GM18870 (cell line): Measurements from ENCODE around the gene PGRMC1.
"Not testable (repeated sequence)": the region's sequence is repeated elsewhere in the genome, so short reads cannot be mapped to it uniquely, and the experiment has no call there.

Source experiments
- ATAC-seq: cut with Tn5 transposase; IDR thresholded peaks from one replicate; pipeline ENCODE4 v1.9.1; 2021; ENCODE audit warnings: moderate library complexity; ENCODE audit not compliant: unreplicated experiment

Gene PGRMC1

DNA sequence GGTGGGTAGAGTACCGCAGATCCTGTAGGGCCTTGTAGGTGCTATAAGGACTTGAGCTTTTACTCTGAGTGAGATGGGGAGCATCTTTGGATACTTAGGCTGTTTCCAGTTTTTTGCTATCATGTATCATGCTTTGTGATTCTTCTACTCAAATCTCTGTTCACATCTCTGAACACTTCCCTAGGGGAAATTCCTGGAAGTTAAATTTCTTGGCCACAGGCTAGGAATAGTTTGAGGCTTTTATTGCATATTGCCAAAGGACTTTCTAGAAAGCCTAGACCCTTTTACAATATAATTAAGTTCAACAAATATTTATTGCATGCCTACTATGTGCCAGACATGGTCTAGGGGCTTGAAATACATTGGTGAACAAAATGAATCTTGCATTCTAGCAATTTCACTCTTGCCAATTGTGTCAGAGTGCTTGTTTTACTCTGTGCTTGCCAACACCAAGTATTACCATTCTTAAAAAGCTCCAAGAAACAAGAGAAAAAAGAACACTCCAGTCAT, 4.1 kb upstream of the PGRMC1 start:
- ATAC-seq: no peak

DNA sequence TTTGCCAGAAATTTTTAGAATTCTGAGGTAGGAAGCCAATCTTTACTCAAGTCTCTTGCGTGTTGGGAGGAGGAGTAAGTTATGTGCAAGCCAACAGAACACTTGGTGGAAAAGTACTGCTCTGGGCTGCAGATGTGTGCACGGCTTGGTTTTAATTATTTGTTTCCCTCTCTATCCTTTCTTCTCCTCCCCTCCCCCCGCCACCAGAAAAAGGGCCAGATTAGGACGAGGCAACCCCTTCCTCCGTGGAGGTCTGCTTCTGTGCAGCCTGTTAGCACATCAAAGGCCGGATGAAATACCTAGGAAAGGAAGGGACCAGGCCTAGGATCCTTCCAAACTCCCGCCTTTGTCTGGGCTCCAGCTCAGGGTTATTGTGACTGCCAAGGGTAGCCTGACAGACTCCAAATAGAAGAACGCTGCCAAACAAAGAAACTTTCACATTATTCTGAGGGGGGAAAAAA, 1.0 kb upstream of the PGRMC1 start:
- ATAC-seq: no peak

DNA sequence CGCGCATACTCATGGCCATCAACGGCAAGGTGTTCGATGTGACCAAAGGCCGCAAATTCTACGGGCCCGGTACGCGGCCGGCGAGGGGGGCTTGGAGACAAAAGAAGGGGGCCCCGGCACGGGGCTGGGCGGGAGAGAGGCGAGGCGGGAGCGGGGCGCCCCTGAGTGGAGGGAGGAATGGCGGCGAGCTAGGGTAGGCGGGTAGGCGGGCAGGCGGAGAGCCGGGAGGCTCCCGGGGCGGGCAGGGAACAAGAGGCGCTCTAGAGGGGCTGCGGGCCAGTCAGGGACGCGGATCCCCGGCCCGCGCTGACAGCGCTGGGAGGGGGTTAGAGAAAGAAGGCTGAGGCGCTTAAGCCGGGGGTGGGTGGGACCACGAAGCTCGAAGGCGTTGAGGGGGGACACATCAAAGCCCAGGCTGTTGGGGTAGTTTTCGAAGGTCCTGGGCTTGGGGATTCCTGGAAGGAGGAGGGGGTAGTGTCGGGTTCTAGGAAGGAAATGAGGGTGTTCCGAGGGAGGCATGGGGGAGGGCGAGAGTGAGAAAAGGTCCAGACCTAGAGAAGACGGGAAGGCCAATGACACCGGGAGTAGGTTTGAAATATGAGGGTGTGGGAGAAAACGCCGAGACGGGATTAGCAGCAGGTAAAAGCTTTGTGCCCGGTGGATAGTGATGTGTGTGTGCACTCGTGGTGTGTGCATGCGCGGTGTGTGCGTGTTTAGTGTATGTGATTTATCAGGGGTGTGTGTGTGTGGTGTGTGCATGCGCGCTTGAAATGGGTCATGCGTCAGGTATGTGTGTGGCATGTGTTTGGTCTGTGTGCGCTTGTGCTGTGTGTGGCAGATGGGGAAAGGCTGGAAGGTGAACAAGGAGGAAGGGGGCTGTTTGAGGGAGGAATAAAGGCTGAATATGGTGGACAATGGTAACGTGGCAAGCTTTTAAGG, 807 bp downstream of the PGRMC1 start:
- ATAC-seq: no peak

GRCh38 chrX:119237562-119237942, 1.5 kb downstream of the PGRMC1 start:
- no peak for ATAC-seq

GRCh38 chrX:119238557-119238956, 2.5 kb downstream of the PGRMC1 start:
- no peak for ATAC-seq

- ATAC-seq: no peak
Measured at GRCh38 chrX:119240356-119240755, 4.3 kb downstream of the PGRMC1 start.

GRCh38 chrX:119247702-119248101, 11.6 kb downstream of the PGRMC1 start:
- ATAC-seq: no peak

DNA sequence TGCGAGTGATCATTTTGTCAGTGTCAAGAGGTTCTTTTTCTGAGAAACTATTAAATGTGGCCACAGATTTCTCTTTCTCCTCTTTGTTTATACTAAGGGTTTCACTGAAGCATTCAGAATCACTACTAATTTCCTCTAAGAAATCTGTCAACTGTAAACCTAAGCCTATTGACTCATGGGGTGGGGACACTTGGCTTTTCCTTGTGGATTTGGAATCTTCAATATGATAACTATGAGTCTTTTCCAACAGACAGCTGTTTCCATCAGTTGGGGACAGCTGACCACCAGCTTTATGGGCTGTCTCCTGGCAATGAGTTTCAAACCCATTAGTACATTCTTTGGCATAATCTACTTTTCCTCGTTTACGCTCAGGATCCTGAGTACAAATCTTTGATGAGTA, 13.8 kb downstream of the PGRMC1 start:
- ATAC-seq: no peak

- no peak for ATAC-seq
Measured at GRCh38 chrX:119251386-119251785, 15.3 kb downstream of the PGRMC1 start.

- no peak for ATAC-seq
Measured at GRCh38 chrX:119252716-119253115, 16.6 kb downstream of the PGRMC1 start.

GRCh38 chrX:119266364-119266995, 30.4 kb downstream of the PGRMC1 start:
- ATAC-seq: no peak

DNA sequence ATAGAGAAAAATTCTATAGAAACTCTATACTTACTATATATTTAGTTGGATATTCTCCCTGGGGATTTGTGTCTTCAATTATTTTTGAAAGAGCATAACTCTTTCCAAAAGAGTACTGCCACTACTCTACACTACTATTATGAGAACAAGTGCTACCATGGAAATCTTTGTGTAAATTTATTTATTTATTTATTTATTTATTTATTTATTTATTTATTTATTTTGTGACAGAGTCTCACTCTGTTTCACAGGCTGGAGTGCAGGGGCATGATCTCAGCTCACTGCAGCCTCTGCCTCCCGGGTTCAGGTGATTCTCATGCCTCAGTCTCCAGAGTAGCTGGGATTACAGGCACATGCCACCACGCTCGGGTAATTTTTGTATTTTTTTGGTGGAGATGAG, 31.0 kb downstream of the PGRMC1 start:
- not testable (repeated sequence) for ATAC-seq

- ATAC-seq: no peak
Measured at GRCh38 chrX:119272882-119273419, 36.9 kb downstream of the PGRMC1 start.

GRCh38 chrX:119273420-119274192, 37.5 kb downstream of the PGRMC1 start:
- ATAC-seq: no peak

DNA sequence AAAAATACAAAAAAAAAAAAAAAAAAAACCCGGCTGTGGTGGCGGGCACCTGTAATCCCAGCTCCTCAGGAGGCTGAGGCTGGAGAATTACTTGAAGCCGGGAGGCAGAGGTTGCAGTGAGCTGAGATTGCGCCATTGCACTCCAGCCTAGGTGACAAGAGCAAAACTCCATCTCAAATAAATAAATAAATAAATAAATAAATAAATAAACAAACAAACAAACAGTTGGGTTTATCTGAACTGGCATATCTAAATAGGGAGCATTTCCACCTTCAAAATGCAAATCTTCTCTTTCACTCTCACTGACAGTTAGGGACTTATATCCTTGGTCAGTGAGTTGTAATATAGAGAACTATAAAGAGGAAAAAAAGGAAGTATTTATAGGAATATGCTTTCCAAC, 46.3 kb downstream of the PGRMC1 start:
- ATAC-seq: not testable (repeated sequence)

DNA sequence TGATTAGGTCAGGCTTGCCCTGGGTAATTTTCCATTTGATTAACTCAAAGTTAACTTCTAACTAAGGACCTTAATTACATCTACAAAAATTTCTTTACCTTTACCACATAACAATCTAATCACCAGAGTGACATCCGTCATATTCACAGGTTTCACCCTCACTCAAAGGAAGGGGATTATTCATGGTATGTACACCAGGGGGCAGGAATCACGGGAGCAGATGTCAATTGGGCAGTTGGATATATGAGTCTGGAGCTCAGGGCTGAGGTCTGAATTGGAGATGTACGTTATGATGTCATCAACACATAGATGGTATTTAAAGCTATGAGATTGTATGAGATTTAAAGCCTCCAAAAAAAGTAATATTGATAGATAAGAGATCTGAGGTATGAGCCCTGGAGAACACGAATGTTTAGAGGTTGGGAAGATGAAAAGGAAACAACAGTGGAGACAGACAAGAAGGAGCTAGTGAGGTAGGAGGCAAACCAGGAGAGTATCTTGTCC, 52.9 kb downstream of the PGRMC1 start:
- no peak for ATAC-seq

DNA sequence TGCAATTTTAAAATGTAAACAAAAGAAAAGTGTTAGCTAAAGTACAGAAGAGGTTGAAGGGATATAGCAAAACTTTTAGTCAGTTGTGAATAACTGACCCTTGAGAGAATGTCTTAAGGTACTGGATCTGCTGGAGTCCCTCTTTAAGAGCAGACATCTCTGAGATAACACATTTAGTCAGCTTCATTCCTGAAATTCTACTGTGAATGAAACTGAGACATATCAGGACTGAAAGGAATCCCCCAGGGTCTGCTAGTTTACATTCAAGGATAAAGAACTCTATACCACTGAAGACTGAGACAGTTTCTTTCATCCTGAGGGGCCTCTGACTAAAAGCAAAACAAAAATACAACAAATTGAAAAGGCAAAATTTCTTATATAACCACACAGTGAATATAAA, 54.4 kb downstream of the PGRMC1 start:
- no peak for ATAC-seq

DNA sequence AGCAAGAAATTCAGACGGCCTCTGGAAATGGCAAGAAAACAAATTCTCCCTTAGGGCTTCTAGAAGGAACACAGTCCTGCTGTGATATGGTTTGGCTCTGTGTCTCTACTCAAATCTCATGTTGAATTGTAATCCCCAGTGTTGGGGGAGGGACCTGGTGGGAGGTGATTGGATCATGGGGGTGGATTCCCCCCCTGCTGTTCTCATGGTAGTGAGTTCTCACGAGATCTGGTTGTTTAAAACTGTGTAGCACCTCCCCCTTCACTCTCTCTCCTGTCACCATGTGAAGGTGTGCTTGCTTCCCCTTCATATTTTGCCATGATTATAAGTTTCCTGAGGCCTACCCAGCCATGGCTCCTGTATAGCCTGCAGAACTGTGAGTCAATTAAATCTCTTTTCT, 55.2 kb downstream of the PGRMC1 start:
- not testable (repeated sequence) for ATAC-seq

DNA sequence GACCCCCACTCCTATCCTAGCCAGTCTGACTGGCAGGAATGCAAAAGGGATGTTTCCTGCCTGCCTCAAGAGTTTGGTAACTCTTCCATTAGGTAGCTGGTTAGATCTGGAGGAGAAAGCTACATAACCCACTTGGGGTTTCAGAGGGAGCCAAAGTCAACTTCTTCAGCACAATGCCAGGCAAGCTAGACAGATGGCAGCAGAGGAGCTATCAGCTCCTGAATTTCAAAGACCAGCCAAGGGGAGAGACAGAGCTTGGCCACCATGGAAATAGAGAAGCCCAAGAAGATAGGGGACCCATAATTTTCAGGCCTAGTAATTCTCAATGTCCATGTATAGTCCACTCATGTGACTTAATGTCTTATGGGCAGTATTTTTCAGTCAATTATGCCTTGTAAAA, 56.4 kb downstream of the PGRMC1 start:
- no peak for ATAC-seq
